Measurements from ENCODE around the gene RAB18. TPM values are rescaled to one million over a fixed set of nuclear protein-coding genes. Genes with fewer than 3 reads are reported as not detected.

Gene RAB18
- total RNA-seq, 1 experiment from 2014 or later = 68.1 TPM

DNA sequence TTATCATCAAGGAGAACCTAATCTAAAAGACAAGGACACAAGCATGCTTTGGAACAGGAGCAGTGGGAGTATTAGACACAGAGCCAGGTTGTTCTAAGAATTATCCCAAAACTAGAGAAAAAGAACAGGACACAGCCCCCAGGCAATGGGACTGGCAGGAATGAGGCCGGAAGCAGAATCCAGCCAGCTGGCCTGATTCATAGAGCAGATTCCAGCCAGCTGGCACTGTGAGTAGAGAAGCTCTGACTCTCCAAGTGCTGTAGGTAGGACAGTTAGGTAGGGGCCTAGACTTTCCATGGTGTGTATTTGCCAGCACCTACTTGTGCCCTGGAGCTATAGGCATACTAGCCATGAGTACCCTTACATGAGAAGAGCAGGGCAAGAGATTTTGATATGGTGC lies 13.3 kb upstream of the RAB18 start:
- H3K9me3 ChIP-seq (ENCODE audit: control insufficient read depth in 1 of 2, insufficient read depth in 1 of 2, low read depth in 1 of 2, low read length in 2 of 2) = peaks cover 0 to 7% of the 10 kb centered on the region in 2 experiments; a peak in 1 of 4 replicates
- intact Hi-C loops (cut with micrococcal nuclease) = no loop called here
- CTCF ChIA-PET = no interaction called here
- no peak overlapping the region for H3K27ac ChIP-seq (ENCODE audit: low read depth, low read length)
- no peaks in the 10 kb centered on the region for H3K36me3 ChIP-seq (ENCODE audit: control insufficient read depth in 1 of 2, insufficient read depth in 2 of 2, low read length in 2 of 2)
- no peak overlapping the region for H3K9ac ChIP-seq (ENCODE audit: low read length)
- no peaks in the 10 kb centered on the region for H3K79me2 ChIP-seq (ENCODE audit: insufficient read depth, low read length)
- TF ChIP-seq CTCF (IDR thresholded peaks at IDR 0.05 in 2 of 3, conservative IDR thresholded peaks at IDR 0.05 in 1 of 3; ENCODE audit: borderline replicate concordance in 1 of 3, insufficient read depth in 1 of 3, low read depth in 2 of 3, low read length in 2 of 3) = no peak
- no peak for TF ChIP-seq CEBPB (IDR thresholded peaks at IDR 0.05; ENCODE audit: low read depth)
- TF ChIP-seq CBX3 (IDR thresholded peaks at IDR 0.05; ENCODE audit: low read depth) = no peak
- TF ChIP-seq YY1 (IDR thresholded peaks at IDR 0.05; ENCODE audit: extremely low read depth, insufficient replicate concordance, low read depth, low read length) = no peak
- TF ChIP-seq POLR2A (IDR thresholded peaks at IDR 0.05; ENCODE audit: borderline replicate concordance, extremely low read depth, insufficient read depth, insufficient read length) = no peak
- TF ChIP-seq FOSL1 (IDR thresholded peaks at IDR 0.05; ENCODE audit: low read depth) = no peak
- no TSS peak for BruUV-seq (replicated peaks)
- H3K9me2 ChIP-seq (ENCODE audit: insufficient read depth) = no peaks in the 10 kb centered on the region; the same call in 1 of the 2 replicates
- no peaks in the 10 kb centered on the region for H3K27me3 ChIP-seq (ENCODE audit: insufficient read depth, low read length)
- H3K4me3 ChIP-seq (replicated peaks in 1 of 2; ENCODE audit: low read depth in 1 of 2, low read length in 2 of 2) = no peak overlapping the region
- no peaks in the 10 kb centered on the region for H3K4me1 ChIP-seq (ENCODE audit: control insufficient read depth in 1 of 2, insufficient read depth in 2 of 2, low read length in 2 of 2)
- POLR2A ChIA-PET = no interaction called here
- RAD21 ChIA-PET (ENCODE audit: low non-redundant PET in 1 of 2, low total read pairs in 2 of 2, uncharacterized antibody in 2 of 2, unreplicated experiment in 2 of 2) = interaction anchor here in 1 of 2 experiments (0.7 kb wide), 1 partner anchor 46 kb away, joined by 3 read pairs; no protein-coding TSS in a partner anchor
- H4K20me1 ChIP-seq (ENCODE audit: insufficient read depth) = no peaks in the 10 kb centered on the region
- no peak overlapping the region for H3K4me2 ChIP-seq (ENCODE audit: low read length)
- ATAC-seq (no peak), DNase-seq (ENCODE audit: low read depth, low spot score) (no peak)
- H2AFZ ChIP-seq (ENCODE audit: low read depth, low read length, poor library complexity, severe bottlenecking) = no peak overlapping the region

GRCh38 chr10:27494116-27494805 lies 9.8 kb upstream of the RAB18 start:
- Histone ChIP-seq H3K9ac (ENCODE audit: low read length) (no peak overlapping the region), H3K36me3 (ENCODE audit: control insufficient read depth in 1 of 2, insufficient read depth in 2 of 2, low read length in 2 of 2) (no peaks in the 10 kb centered on the region), H3K4me1 (ENCODE audit: control insufficient read depth in 1 of 2, insufficient read depth in 2 of 2, low read length in 2 of 2) (no peaks in the 10 kb centered on the region), H3K9me3 (ENCODE audit: control insufficient read depth in 1 of 2, insufficient read depth in 1 of 2, low read depth in 1 of 2, low read length in 2 of 2) (peaks cover 0 to 7% of the 10 kb centered on the region in 2 experiments; a peak in 1 of 4 replicates), H3K79me2 (ENCODE audit: insufficient read depth, low read length) (no peaks in the 10 kb centered on the region), H2AFZ (ENCODE audit: low read depth, low read length, poor library complexity, severe bottlenecking) (no peak overlapping the region), H3K4me3 (replicated peaks in 1 of 2; ENCODE audit: low read depth in 1 of 2, low read length in 2 of 2) (no peak overlapping the region), H3K27me3 (ENCODE audit: insufficient read depth, low read length) (no peaks in the 10 kb centered on the region), H3K9me2 (ENCODE audit: insufficient read depth) (no peaks in the 10 kb centered on the region), H3K4me2 (ENCODE audit: low read length) (no peak overlapping the region), H4K20me1 (ENCODE audit: insufficient read depth) (no peaks in the 10 kb centered on the region), H3K27ac (ENCODE audit: low read depth, low read length) (no peak overlapping the region)
- ATAC-seq = no peak
- intact Hi-C loops (cut with micrococcal nuclease) = no loop called here
- no peak for TF ChIP-seq EZH2 (IDR thresholded peaks at IDR 0.05)
- no peak for TF ChIP-seq SRF (IDR thresholded peaks at IDR 0.05; ENCODE audit: low read depth)
- TF ChIP-seq, protein P1, sequence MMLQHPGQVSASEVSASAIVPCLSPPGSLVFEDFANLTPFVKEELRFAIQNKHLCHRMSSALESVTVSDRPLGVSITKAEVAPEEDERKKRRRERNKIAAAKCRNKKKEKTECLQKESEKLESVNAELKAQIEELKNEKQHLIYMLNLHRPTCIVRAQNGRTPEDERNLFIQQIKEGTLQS (IDR thresholded peaks at IDR 0.05) = no peak
- no peak for TF ChIP-seq CTCF (IDR thresholded peaks at IDR 0.05 in 2 of 3, conservative IDR thresholded peaks at IDR 0.05 in 1 of 3; ENCODE audit: borderline replicate concordance in 1 of 3, insufficient read depth in 1 of 3, low read depth in 2 of 3, low read length in 2 of 3)
- no peak for TF ChIP-seq ZNF274 (IDR thresholded peaks at IDR 0.05; ENCODE audit: low read depth, low read length)
- BruUV-seq (replicated peaks) = no TSS peak
- ChIA-PET RAD21 (ENCODE audit: low non-redundant PET in 1 of 2, low total read pairs in 2 of 2, uncharacterized antibody in 2 of 2, unreplicated experiment in 2 of 2) (no interaction called here), POLR2A (no interaction called here), CTCF (no interaction called here)
- DNase-seq (ENCODE audit: low read depth, low spot score) = no peak

Data from HCT116 (cell line).